ENCODE data around the gene KDM4B. TPM values are rescaled to one million over a fixed set of nuclear protein-coding genes. Genes with fewer than 3 reads are reported as not detected.

Gene KDM4B
- total and polyA plus RNA-seq, 4 donors, result 17.1 to 49.5 (median 24.7) TPM

DNA sequence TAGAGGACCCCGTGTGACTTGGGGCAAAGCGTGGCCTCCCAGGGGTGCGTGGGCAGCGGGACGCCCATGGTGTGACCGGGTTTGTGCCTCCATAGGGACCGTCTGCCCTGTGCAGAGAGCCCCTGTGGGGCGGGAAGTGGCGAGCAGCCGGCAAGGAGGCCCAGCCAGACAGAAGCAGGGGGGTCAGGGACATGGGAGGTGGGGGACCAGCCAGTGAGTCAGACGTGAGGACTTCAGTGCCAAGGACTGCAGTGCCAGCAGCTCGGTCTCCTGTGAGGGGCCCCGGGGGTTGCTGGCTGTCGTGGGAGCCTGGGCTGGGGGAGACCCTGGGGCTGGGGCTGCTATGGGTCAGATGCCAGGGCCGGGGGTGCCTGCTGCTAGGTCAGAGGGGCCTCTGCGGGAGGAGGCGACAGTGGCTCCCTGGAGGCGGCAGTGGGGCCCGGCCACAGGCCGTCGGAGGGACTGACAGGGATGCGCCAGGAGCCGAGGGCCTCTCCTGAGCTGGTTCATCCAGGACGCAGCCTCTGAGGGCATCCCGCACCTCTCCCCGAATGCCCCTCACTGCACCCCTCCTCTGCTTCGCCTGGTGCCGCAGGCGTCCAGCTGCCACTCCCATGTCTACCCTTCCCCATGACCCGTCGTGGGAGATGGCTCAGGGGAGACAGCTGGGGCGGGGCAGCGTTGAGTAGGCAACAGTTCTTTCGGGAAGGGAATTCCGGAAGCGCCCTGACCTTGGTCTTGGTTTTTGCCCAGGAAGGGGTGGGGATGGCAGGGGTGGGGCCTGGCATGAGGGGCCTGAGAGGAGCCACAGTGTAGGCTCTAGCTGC is 80.0 kb downstream of the KDM4B start:
- peaks cover 0 to 13% (median 5%) of the 10 kb centered on the region in 5 donors for H3K4me1 ChIP-seq (ENCODE audit: control insufficient read depth in 5 of 5, insufficient read depth in 5 of 5, low read length in 5 of 5)
- no peak overlapping the region for H3K27ac ChIP-seq (ENCODE audit: low read depth in 1 of 2, low read length in 1 of 2)
- H3K9ac ChIP-seq (ENCODE audit: insufficient read depth in 1 of 2, low read length in 2 of 2), result no peak overlapping the region
- ATAC-seq (ENCODE audit: insufficient read depth, low FRiP score) (no peak), DNase-seq (peak in 2 of 3 donors; percentile 31 to 43)
- no peaks in the 10 kb centered on the region for H3K9me3 ChIP-seq (ENCODE audit: control insufficient read depth in 4 of 4, insufficient read depth in 3 of 4, low read length in 3 of 4)
- 79 to 82% methylated on average over 35 to 36 of the region's 36 CpGs for WGBS, 2 donors
- TF ChIP-seq, protein P1, sequence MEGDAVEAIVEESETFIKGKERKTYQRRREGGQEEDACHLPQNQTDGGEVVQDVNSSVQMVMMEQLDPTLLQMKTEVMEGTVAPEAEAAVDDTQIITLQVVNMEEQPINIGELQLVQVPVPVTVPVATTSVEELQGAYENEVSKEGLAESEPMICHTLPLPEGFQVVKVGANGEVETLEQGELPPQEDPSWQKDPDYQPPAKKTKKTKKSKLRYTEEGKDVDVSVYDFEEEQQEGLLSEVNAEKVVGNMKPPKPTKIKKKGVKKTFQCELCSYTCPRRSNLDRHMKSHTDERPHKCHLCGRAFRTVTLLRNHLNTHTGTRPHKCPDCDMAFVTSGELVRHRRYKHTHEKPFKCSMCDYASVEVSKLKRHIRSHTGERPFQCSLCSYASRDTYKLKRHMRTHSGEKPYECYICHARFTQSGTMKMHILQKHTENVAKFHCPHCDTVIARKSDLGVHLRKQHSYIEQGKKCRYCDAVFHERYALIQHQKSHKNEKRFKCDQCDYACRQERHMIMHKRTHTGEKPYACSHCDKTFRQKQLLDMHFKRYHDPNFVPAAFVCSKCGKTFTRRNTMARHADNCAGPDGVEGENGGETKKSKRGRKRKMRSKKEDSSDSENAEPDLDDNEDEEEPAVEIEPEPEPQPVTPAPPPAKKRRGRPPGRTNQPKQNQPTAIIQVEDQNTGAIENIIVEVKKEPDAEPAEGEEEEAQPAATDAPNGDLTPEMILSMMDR (IDR thresholded peaks at IDR 0.05; ENCODE audit: control extremely low read depth, extremely low read depth), result no peak
- H3K4me3 ChIP-seq, result no peak overlapping the region
- H3K36me3 ChIP-seq (ENCODE audit: control insufficient read depth in 4 of 4, insufficient read depth in 4 of 4, low read length in 4 of 4), result peaks cover 0 to 34% (median 7%) of the 10 kb centered on the region in 4 donors
- no peaks in the 10 kb centered on the region for H3K27me3 ChIP-seq (ENCODE audit: control insufficient read depth in 3 of 3, insufficient read depth in 3 of 3, low read length in 2 of 3)

DNA sequence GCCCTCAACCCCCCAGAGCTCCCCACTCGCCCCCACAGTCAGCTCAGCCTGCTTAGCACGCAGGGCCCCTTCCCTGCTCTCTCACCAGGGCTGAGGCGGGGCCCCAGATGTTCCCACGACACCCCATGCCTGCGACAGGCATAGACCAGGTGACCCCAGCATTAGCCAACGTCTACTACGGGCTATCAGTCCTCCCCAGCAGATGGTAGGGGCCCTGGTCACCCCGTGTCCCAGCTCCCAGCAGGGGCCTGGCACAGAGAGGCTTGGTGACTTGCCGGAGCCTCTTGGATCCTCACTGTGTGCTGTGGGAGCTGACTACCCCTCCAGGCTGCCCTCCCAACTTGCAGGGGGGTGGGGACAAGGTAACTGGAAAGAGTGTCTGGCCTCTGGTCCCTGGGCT is 80.6 kb downstream of the KDM4B start:
- 85 to 89% methylated on average over 9 of the region's 9 CpGs for WGBS, 2 donors
- no peak overlapping the region for H3K9ac ChIP-seq (ENCODE audit: insufficient read depth in 1 of 2, low read length in 2 of 2)
- H3K4me1 ChIP-seq (ENCODE audit: control insufficient read depth in 5 of 5, insufficient read depth in 5 of 5, low read length in 5 of 5), result peaks cover 0 to 13% (median 5%) of the 10 kb centered on the region in 5 donors
- peaks cover 0 to 36% (median 7%) of the 10 kb centered on the region in 4 donors for H3K36me3 ChIP-seq (ENCODE audit: control insufficient read depth in 4 of 4, insufficient read depth in 4 of 4, low read length in 4 of 4)
- ATAC-seq (ENCODE audit: insufficient read depth, low FRiP score), result no peak
- no peaks in the 10 kb centered on the region for H3K9me3 ChIP-seq (ENCODE audit: control insufficient read depth in 4 of 4, insufficient read depth in 3 of 4, low read length in 3 of 4)
- DNase-seq, result no peak
- H3K4me3 ChIP-seq, result no peak overlapping the region
- no peaks in the 10 kb centered on the region for H3K27me3 ChIP-seq (ENCODE audit: control insufficient read depth in 3 of 3, insufficient read depth in 3 of 3, low read length in 2 of 3)
- no peak overlapping the region for H3K27ac ChIP-seq (ENCODE audit: low read depth in 1 of 2, low read length in 1 of 2)
- TF ChIP-seq, protein P1 (IDR thresholded peaks at IDR 0.05; ENCODE audit: control extremely low read depth, extremely low read depth), result no peak

DNA sequence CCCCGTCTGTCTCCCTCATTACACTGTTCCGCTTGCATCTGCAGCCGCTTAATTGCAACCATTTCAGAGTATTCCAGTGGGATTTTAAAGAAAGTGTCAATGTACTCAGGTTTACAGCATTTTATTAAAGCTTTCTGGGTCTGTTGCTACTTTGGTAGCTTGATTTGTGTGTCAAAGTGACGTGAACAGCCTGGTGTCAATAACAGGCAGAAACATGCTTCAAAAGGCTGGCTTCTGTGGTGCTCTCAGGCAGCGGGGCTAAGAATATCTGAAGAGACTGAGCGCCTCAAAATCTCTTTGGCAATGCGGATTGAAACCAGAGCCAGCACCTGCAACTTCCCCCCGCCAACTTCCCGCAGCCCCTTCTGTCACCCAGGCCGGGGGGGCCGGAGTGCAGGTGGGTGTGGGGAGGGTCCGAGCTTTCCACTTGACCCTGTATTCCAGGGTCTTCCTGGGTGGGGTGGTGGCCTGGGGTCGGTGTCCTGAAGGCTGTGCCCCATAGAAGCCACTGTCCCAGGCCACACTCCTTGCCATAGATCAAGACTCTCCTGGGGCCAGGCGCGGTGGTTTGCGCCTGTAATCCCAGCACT is 81.2 kb downstream of the KDM4B start:
- Histone ChIP-seq H3K27me3 (ENCODE audit: control insufficient read depth in 3 of 3, insufficient read depth in 3 of 3, low read length in 2 of 3) (no peaks in the 10 kb centered on the region), H3K4me3 (no peak overlapping the region), H3K4me1 (ENCODE audit: control insufficient read depth in 5 of 5, insufficient read depth in 5 of 5, low read length in 5 of 5) (peaks cover 0 to 13% (median 5%) of the 10 kb centered on the region in 5 donors), H3K36me3 (ENCODE audit: control insufficient read depth in 4 of 4, insufficient read depth in 4 of 4, low read length in 4 of 4) (peaks cover 0 to 41% (median 8%) of the 10 kb centered on the region in 4 donors), H3K9ac (ENCODE audit: insufficient read depth in 1 of 2, low read length in 2 of 2) (no peak overlapping the region), H3K9me3 (ENCODE audit: control insufficient read depth in 4 of 4, insufficient read depth in 3 of 4, low read length in 3 of 4) (no peaks in the 10 kb centered on the region), H3K27ac (ENCODE audit: low read depth in 1 of 2, low read length in 1 of 2) (no peak overlapping the region)
- TF ChIP-seq, protein P1 (IDR thresholded peaks at IDR 0.05; ENCODE audit: control extremely low read depth, extremely low read depth), result no peak
- peak in 1 of 3 donors; percentile 24 for DNase-seq
- WGBS, 2 donors, result 92 to 94% methylated on average over 16 of the region's 16 CpGs
- ATAC-seq (ENCODE audit: insufficient read depth, low FRiP score), result no peak
